Measurements from ENCODE around the gene MIGA2. TPM values are rescaled to one million over a fixed set of nuclear protein-coding genes. Genes with fewer than 3 reads are reported as not detected.

The MIGA2 gene
- total RNA-seq, 4 donors from 2014 or later = 37.7 to 66.1 (median 47.4) TPM

DNA sequence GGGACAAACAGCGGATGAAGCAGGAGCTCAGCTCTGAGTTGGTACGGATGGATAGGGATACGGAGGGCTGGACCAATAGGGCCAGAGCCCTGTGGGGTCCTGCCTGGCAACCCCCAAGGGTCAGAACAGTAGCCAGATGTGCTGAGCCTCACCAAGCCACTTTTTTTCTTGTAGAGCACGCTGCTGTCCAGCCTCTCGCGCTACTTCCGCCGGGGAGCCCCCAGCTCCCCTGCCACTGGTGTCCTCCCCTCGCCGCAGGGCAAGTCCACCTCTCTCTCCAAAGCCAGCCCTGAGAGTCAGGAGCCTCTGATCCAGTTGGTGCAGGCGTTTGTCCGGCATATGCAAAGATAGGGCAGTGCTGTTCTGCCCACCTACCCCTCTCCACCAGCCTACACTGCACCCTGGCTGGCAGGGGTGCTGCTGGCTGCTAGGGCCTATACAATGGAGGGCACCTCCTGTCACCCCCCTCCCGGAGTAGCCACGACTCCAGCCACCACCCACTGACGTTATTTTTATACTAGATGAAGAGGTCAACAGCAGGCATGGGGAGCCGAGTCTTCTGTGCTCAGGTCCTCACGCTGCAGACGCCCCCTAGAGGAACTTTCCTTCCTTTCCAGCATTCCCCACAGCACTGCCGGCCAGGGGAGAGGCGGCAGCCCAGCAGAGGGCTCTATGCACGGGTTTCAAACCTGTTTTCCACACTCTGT, 29.9 kb upstream of the MIGA2 start:
- no peak for DNase-seq (ENCODE audit: low spot score in 2 of 2)
- no peak for TF ChIP-seq POLR2A (IDR thresholded peaks at IDR 0.05)
- TF ChIP-seq, protein P1, sequence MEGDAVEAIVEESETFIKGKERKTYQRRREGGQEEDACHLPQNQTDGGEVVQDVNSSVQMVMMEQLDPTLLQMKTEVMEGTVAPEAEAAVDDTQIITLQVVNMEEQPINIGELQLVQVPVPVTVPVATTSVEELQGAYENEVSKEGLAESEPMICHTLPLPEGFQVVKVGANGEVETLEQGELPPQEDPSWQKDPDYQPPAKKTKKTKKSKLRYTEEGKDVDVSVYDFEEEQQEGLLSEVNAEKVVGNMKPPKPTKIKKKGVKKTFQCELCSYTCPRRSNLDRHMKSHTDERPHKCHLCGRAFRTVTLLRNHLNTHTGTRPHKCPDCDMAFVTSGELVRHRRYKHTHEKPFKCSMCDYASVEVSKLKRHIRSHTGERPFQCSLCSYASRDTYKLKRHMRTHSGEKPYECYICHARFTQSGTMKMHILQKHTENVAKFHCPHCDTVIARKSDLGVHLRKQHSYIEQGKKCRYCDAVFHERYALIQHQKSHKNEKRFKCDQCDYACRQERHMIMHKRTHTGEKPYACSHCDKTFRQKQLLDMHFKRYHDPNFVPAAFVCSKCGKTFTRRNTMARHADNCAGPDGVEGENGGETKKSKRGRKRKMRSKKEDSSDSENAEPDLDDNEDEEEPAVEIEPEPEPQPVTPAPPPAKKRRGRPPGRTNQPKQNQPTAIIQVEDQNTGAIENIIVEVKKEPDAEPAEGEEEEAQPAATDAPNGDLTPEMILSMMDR (IDR thresholded peaks at IDR 0.05) = peak in 1 of 3 donors; percentile 63
- intact Hi-C loops (cut with DNase I; ENCODE audit: low total_unique reads) = loop anchor here (10.0 kb wide), 1 partner anchor 1512 kb away; no protein-coding TSS in a partner anchor
- WGBS, 2 donors = 52 to 57% methylated on average over 21 of the region's 21 CpGs
- no peak overlapping the region for H3K4me3 ChIP-seq (ENCODE audit: low read depth, poor library complexity, severe bottlenecking)

DNA sequence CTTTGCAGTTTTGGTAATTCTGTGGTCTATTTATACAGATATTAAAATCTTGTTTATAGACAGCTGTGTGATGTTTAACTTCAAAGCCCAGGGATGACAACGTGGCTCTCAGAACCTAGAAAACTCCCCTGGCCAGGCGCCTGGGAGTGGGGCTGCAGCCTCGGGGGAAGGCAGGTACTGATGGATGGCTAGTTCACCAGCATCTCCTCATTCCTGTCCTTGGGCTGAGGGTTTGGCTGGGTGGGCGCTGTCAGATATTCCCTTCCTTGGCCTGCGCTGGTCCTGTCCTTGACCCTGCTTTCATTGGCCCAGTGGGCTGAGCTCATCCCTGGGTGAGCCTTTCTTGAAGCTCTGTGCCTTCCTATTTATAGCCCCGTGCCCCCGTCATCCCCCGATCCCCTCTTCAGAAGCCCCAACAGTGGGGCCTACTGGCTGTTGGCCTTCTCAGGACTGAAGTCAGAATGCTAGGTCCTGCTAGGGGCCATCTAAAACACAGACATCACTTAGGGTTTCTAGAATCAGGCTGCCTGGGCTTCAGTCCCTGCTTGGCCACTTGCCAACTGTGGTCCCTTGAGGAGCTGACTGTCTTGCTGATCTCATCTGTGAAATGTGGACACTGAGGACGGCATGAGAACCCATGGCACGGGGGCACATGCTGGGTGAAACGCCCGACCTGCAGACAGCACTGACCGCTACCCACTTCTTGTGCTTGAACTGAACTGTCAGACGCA, 29.2 kb upstream of the MIGA2 start:
- no peak overlapping the region for H3K4me3 ChIP-seq (ENCODE audit: low read depth, poor library complexity, severe bottlenecking)
- intact Hi-C loops (cut with DNase I; ENCODE audit: low total_unique reads) = loop anchor here (10.0 kb wide), 1 partner anchor 1512 kb away; no protein-coding TSS in a partner anchor
- DNase-seq (ENCODE audit: low spot score in 2 of 2) = no peak
- TF ChIP-seq POLR2A (IDR thresholded peaks at IDR 0.05) = no peak
- TF ChIP-seq, protein P1 (IDR thresholded peaks at IDR 0.05) = no peak
- 68 to 73% methylated on average over 14 of the region's 14 CpGs for WGBS, 2 donors

DNA sequence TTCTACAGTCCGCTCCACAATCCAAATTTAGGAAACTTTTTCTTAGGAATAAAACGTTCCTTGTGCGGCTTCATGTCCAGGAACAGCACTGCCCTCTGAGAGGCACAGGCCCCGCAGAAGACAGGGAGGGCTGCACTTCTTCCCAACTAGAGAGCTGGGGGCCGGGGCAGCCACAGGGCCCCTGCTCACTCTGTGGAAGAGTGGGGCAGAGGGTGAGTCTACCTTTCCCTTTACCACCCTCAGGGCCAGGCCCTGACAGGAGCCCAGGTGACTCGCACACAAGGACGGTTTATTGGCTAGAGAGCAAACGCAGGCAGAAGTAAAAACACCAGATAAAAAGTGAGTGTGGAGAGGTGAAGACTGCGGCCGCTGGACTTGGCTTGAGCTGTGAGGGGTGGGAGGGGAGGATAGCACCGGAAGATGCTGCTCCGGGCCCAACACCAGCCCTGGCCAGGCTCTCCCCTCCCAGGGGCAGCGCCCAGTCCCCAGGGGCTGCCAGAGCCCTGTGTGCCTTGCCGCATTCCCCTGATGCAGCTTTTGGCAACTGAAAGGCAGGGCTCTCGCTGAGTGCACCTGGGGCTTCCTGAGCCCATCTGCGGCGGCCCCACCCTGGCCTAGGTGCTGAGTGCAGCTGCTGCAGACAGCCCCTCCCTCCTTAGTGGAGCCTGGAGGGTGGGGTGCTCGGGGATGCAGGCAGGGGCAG, 28.5 kb upstream of the MIGA2 start:
- DNase-seq (ENCODE audit: low spot score in 2 of 2) = no peak
- intact Hi-C loops (cut with DNase I; ENCODE audit: low total_unique reads) = loop anchor here (10.0 kb wide), 1 partner anchor 1513 kb away; no protein-coding TSS in a partner anchor
- no peak overlapping the region for H3K4me3 ChIP-seq (ENCODE audit: low read depth, poor library complexity, severe bottlenecking)
- WGBS, 2 donors = 61 to 63% methylated on average over 14 to 15 of the region's 18 CpGs
- no peak for TF ChIP-seq POLR2A (IDR thresholded peaks at IDR 0.05)
- TF ChIP-seq, protein P1 (IDR thresholded peaks at IDR 0.05) = no peak

DNA sequence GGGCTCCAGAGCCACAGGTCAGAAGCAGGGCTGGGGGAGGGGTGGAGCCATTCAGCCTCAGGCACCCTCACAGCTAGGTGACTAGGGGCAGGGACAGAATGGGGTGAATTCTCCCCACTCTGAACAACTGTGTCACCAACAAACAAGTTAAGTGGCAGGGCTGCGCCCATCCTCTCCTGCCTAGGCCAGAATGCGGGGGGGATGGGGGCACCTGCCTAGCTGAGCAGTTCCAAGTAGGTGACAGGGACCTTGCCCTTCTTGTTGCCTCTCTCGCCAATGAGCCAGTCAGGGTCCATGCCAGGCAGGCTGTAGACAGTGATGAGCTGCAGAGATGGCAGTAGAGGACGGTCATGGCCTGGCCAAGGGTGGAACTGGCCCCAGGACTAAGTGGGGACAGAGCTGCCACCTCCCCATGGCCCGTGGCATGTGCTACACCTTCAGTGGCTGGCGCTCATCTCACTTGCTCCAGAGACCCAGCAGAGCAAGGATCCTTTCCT, 27.9 kb upstream of the MIGA2 start:
- 61 to 70% methylated on average over 6 of the region's 6 CpGs for WGBS, 2 donors
- TF ChIP-seq, protein P1 (IDR thresholded peaks at IDR 0.05) = no peak
- no peak for TF ChIP-seq POLR2A (IDR thresholded peaks at IDR 0.05)
- no peak overlapping the region for H3K4me3 ChIP-seq (ENCODE audit: low read depth, poor library complexity, severe bottlenecking)
- DNase-seq (ENCODE audit: low spot score in 2 of 2) = no peak
- intact Hi-C loops (cut with DNase I; ENCODE audit: low total_unique reads) = loop anchor here (10.0 kb wide), 1 partner anchor 1514 kb away; no protein-coding TSS in a partner anchor

DNA sequence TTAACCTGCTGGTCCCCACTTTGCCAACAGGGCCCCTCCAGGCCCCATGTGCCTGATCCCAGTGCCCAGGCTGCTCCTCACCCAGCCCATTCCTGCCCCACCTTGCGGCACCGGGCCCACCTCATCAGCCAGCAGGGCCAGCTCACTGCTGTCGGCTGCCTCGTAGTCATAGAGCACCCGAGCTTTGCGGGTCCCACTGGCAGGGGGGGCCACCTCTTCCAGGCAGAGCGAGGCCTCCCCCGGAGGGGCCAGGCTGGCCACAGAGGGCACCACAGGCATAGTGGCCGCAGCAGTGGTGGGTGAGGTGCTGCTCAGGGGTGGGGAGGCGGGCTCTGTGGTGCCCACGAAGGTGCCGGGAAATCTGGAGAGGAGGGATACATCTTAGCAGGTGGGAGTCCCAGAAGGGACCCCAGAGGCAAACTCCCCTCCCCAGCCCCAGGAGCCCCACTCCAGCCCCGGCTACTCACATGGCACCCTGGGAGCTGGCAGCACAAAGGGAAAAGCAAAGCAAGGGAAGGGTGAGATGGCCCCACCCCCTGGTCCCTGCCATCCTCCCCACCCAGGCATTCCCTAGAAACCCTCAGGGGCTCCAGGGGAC, 27.3 kb upstream of the MIGA2 start:
- no peak for DNase-seq (ENCODE audit: low spot score in 2 of 2)
- intact Hi-C loops (cut with DNase I; ENCODE audit: low total_unique reads) = loop anchor here (10.0 kb wide), 1 partner anchor 1514 kb away; no protein-coding TSS in a partner anchor
- no peak for TF ChIP-seq POLR2A (IDR thresholded peaks at IDR 0.05)
- TF ChIP-seq, protein P1 (IDR thresholded peaks at IDR 0.05) = no peak
- WGBS, 2 donors = 75 to 77% methylated on average over 12 of the region's 13 CpGs
- no peak overlapping the region for H3K4me3 ChIP-seq (ENCODE audit: low read depth, poor library complexity, severe bottlenecking)
